Body of pancreas (tissue), 4 donors: ENCODE data around the gene EXD3.

Experiments used
- CTCF ChIP-seq, 7 experiments: fragments of 450-650 bp in 4 of 7; fragments of 200-600 bp in 3 of 7; sonication (generic) in 3 of 7; IDR thresholded peaks; one replicate each; pipeline ENCODE4 v1.5.1; 2016 to 2019; ENCODE audit warnings: antibody characterized with exemption in 7 of 7
- POLR2A ChIP-seq, 3 donors: fragments of 450-650 bp; IDR thresholded peaks; one replicate each; pipeline ENCODE4 v1.6.1; 2016; ENCODE audit warnings: antibody characterized with exemption in 3 of 3, mild to moderate bottlenecking in 2 of 3

GRCh38 chr9:137267933-137268355 lies 155.0 kb downstream of the EXD3 start:
- no peak for TF ChIP-seq CTCF (IDR thresholded peaks at IDR 0.05)
- TF ChIP-seq POLR2A (IDR thresholded peaks at IDR 0.05), result no peak
